Stimulated activated CD8-positive, alpha-beta memory T cell treated with anti-CD3 and anti-CD28 coated beads, Interleukin-15, amount 100 ng/mL, for 24 hours (primary cell): ENCODE data around the gene TXNRD2.

Source experiments
- DNase-seq: peaks from one replicate; pipeline ENCODE4 v3.0.0-alpha.2; 2020; ENCODE audit warnings: low read depth

TXNRD2 gene

DNA sequence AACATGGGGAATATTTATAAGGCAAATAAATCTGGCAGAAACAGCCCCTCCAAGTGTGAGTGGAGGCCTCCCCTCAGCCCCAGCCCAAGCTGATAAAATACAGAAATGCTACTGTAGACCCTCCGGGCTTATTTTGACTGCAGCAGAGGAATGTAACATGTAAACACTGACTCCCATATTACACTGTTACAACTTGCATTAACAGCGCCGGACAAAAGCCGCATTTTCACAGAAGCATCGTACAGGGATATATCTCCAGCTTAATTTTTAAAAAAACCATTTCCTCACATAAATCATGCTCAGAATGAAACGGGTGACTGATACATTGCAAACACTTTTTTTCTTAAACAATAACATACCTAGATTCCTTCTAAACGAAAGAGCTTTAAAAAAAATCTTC lies 36.7 kb downstream of the TXNRD2 start:
- DNase-seq = no peak

DNA sequence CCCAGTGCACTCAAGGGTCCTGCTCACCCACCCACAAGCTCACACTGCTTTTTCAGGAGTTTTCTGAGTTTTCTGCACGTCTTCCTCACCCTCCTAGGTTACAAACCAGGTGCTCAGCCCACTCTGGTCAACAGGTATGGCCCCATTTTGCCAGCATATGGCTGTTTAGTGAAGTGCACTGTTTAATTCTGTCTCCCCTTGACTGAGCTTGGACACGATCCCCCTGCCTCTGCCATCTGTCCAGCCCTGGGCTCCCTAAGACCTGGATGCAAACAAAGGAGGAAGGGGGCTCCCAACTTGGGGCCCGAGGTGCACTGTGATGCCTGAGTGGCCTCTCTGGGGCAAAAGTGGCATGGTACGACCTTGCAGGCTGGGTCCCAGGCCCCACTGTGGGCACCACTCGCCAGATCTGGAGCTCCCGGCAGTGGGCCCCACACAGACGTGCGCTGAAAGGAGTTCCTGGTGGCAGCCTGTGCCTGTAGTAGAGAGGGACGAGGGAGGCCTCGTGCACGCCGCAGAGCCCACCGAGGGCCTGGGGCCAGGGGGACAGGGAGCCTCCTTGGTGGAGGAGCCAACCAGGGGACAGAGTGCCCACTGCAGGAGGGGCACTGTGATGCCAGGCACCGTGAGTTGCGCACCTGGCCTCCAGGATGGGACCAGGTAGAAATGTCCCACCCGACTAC lies 37.3 kb downstream of the TXNRD2 start:
- DNase-seq = no peak

DNA sequence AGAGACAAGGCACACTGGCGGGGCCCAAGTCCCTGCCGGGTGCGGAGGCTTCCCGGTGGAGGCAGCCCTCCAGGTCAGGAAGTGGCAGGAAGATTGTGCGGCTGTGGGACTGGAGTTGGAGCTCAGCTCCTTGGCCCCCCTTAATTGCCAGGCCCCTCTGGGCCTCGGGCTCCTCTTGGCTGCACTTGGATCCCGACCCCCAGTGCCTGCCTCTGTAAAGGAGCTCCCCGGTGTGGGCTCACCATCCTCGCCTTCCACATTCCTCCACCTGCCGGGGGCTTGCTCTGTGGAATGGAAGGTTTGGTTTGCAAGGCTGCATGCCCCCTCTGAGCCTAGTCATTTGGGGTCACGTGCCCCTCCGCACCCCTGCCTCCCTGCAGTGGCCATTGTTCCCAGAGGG lies 38.1 kb downstream of the TXNRD2 start:
- DNase-seq = no peak

DNA sequence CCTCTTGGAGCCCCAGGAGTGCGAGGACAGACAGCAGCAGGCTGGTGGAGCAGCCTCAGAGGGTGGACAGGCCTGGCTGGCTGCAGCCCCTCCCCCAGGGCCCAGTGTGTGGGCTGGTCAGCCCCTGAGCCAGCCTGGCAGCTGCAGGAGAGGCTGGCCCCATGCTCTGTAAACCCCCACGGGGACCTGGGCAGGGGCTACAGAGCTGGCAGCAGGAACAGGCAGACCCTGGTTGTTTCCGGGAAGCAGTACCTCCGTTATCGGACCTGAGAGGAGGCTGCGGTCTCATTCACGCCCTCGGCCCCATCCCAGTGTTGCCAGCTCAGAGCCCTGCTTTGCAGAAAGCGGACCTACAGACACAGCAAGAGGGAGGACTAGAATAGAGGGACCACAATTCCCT lies 38.6 kb downstream of the TXNRD2 start:
- DNase-seq = no peak

DNA sequence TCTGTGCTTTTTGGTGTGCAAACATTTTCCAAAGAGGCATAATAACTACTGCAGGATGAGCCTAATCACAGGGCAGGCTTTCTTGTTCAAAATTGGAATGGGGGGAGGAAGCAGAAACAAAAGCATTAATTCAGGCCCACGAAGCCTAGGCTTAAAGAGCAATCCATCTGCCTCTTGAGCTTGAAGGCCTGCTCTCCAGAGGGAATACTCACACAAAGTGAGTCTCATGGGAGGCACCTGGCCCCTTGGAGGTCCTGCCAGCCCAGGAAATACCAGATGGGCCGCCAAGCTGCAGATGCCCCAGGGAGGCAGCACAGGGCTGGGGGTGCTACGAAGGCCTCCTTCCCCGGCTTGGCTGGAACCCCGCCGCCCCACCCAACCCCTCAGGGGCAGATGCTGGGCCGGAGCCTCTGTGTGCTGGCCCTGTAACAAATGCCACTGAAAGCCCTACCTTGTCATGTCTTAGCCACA lies 39.3 kb downstream of the TXNRD2 start:
- DNase-seq = no peak

DNA sequence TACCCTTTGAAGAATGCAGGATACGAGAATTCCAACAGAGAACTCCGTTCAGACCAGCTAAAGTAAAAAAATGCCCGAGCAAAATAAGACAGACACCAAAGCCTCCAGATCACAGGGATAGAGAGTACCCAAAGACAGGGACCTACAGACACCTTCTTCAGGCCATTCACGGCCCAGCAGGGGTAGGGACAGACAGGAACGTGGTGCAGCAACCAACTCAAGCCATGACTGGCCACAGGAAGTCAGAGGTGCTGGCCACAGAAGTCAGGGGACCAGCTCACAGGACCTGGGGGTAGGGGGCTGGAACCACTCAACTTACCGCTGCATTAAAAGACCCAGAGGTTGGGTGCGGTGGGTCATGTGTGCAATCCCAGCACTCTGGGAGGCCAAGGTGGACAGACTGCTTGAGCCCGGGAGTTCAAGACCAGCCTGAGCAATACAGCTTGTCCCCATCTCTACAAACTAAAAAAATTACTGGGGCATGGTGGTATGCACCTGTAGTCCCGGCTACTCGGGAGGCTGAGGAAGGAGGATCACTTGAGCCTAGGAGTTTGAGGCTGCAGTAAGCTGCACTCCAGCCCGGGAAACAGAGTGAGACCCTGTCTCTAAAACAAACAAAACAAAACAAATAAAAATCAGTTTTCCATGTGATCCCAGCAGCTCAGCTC lies 39.9 kb downstream of the TXNRD2 start:
- DNase-seq = no peak

DNA sequence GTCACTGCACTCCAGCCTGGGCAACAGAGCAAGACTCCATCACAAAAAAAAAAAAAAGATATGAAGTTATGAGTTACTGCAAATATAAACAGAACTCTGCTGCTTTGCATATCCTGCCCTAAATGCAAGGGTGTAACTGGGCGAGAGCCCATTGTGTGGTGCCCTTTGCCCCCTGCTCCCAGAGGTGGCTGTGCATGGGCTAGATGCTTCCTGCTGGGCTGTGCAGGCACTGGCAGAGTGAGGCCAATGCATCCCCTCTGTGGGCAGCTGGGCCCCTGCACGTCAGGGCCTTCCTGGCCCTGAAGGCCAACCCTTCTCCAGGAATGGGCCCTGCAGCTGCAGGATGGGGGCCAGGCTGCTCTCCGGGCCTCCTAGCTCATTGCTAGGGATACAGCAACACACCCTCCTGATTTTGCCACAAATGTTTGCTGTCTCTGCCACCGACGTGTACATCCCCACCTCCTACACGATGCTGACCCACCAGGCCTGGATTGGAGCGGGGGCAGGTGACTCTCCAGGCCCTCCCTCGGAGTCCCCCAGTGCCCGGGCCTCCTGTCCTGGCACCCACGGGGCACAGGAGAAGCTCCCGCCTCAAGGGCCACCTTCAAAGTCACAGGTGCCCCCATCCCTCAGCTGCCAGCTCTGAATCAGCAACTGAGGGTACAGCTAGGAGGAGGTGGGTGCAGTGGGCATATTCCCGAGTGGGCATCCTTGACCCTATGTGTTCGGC lies 40.7 kb downstream of the TXNRD2 start:
- no peak for DNase-seq

DNA sequence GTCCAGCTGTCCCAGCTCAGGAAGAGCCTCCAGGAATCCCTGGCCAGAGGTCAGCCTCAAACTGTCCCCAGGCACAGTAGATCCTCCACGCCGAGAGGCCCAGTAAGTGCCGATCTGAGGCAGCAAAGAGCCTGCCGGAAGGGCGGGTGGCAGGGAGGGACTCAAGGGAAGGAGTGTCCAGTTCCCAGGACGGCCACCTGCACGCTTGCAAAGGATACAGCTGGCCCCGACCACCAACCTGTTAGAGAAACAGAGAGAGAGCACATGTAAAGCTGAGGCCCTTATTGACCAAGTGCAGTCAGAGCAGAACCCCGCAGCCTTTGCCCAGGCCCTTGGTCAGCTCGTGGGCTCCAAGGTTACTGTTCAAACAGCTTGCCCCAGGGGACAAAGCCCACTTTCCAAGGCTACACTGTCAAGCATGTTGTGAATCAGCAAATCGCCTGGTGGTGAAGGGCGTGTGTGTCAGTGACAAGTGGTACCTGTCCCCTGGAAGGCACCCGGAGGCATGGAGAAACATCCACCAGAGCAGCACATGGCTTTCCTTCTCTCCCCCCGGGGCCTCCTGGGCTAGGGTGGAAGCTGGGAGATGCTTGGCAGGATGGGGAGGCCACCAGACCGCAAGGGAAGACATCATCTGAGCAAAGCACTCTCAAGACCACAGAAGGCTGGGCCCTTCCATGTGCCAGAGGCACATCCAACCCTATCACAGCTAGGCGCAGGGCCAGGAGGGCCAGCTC lies 42.6 kb downstream of the TXNRD2 start:
- DNase-seq = no peak

DNA sequence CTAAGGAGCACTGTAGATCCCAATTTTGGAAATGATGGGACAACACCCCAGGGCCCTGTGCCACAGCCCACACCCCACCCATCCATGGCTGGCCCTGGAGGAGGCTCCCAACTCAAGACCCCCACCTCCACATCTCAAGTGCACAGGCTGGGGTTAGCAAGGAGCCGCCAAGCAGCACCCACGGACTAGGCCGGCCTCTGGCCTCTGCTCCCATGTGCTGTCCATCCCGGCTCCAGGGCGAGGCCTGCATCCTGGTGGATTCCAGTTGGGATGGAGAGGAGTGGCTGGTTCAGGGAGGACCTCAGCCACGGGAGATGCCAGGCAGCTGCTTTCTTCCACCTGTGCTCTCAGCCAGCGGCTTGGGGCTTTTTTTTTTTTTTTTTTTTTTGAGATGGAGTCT lies 43.5 kb downstream of the TXNRD2 start:
- DNase-seq = no peak

DNA sequence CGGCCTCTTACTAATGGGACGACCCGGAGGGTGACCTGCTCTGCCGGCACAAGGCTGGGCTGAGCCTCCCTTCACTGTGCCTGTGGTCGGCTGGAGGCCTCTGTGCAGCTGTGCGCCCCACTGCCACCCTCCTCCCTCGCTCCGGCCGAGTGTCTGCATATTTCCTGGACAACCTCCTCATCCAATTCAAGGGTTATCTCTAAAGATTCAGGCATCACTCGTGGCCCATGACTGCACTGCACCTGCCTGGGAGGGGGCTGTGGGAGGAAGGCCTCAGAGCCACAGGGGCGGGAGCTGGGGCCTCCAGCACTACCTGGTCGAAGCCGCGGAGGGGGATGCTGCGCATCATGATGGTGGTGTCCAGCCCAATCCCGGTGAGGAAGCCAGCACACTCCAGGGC lies 43.9 kb downstream of the TXNRD2 start:
- no peak for DNase-seq

DNA sequence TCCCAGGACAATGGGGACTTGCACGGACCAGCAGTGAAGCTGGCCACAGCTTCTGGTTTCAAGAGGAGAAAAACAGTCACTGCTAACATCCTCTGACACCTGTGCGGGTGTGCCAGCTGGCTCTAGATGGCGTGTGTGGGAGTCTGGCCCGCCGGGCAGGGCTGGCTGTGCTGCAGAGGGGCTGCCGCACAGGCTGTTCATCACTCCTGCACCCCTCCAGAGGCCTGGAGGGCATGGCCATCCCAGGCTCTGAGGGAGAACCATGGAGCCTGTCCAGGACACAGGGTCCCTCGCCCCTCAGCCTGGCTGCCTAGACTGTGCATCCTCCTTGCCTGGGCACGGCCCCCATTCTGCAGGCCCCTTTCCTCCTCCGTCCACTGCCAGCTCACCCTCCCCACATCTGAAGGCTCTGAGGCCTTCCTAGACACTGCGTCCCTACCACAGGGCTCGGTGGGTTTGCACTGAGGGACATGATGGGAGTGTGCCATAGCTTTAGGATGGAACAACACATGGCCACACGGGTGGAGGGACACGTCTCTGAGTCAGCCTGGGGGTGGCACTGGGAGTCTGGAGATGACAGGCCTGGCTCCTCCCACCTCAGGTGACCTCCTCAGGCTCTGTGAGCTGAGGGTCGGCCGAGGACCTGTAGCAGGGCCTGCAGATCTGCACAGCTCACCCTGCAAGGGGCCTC lies 44.8 kb downstream of the TXNRD2 start:
- no peak for DNase-seq

DNA sequence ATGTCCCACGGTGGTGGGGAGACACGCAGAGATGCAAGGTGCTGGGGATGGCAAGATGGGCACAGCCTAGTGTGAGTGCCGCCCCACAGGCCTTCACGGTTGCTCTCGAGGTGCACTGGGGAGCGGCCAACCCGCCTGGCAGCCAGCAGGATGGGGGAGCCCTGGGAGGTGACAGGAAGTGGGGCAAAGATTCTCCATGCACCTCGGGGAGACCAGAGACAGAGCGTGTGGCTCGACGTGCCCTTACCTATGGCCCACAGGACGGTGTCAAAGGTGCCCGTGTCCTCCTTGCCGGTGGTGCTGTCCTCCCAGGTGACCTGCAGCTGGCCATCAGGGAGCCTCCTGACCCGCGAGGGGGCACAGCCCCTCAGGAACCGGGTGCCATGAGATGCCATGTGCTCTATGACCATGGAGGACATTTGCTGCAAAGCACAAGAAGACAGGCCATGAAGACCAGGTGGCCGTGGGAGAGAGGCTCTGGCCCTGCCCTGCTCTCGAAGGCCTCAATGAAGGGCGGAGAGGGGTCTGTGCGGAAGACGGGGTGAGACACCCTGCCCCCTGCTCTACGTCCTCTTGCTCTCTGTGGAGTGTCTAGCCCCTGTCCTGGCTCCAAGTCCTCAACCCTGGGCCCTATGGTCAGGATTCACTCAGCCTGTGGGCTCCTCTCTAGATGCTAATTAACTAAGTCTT lies 46.3 kb downstream of the TXNRD2 start:
- DNase-seq = no peak

DNA sequence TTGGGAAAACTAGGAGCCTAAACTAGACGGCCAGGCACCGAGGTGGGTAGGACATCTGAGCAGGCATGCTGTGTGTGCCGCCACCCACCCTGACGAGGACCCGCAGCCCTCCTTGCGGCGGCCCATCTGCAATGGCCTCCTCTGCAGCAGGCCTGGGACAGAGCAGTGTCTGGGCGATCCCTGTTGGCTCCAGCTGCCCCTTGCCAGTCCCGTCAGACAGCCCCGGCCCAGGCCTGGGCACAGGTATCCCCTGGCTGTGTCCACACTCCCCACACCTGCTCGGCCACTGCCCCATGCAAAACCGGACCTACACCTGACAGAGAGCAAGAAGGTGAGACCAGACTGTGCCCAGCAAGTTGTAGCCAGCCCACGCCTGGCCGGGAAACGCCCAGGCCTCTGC lies 48.3 kb downstream of the TXNRD2 start:
- no peak for DNase-seq

DNA sequence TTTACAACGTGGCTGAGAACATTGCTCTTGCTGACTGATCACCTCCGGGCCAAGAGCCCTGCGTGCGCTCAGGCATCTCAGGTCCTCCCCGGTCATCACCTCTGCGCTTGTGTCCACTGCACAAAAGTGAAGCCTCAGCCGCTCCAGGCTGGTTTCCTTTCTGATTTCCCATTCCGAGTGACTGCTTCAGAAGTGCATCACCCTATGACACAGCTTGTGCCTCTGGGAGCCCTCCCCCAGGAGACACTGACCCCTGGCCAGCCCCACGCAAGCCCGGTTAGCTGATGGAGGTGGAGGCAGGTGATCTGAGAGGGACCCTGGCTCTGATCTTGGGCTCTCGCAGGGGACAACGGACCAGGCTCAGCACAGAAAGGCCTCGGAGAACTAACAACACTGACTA lies 48.7 kb downstream of the TXNRD2 start:
- DNase-seq = no peak

DNA sequence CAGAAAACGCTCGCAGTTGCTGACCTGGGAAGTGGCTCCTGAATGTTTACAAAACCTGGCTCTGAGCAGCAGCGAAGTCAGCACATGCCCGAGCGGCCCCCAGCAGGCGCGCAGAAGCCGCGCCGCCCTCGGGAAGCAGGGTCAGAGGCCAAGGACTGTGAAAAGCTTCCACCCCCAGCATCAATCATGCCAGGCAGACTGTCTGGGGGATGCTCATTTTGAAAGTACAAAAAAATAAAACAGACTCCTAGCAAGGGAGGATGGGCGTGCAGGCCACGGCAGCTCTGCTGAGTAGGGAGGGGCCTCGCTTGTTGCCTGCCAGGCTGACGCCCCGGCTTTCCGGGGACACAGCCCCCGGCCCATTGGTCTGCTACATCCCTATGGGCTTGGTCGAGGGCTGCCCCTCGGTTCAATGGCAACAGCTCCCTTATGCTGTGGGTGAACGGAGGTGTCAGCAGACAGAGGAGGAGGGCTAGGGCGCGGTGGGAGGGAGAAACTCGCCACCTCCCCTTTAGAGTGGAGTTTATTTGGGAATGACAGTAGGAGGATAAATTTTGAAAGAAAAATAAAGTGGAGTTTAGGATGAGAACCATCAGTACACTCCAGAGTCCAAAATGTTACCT lies 49.2 kb downstream of the TXNRD2 start:
- peak; percentile 18 for DNase-seq

DNA sequence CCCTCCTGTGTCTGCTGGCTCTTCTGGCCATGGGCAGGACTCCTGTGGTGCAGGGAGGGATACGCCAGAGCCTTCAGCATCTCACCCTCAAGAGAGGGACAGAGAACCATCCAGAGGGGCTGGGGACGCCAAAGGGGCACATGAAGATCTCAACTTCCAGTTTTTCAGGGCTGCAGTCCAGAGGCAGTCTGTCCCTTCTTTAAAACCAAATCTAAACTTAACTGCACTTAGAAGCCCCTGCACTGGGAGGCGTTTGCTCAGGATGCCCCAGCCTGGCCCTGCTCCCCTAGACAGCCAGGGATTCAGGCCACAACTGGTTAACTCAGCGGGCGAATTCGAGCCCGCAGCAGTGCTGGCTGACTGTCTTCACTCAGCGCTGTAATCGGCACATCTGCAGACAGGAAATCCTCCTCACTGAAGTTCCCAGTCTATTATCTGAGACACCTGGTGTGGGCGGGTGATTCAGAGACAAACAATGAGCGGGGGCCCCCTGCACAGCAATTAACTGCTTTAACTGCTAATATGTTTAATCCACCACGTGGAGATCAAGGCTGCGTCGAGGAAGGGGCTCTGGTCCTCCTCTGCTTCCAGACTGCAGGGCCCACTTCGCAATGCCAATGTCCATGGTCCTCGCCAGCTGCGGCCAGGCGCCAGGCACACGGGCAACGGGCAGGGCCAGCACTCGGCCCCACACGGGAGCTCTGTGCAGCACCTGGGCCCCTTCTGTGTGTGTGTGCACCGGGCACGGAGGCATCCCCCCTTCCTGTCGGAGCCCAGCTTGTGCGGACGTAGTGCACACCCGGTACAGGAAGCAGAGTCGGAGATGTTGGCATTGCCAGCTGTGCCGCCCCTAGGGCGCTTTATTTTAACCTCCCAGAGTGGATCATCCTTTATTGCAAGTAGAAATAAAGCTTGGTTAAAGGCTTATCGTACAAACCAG lies 50.0 kb downstream of the TXNRD2 start:
- DNase-seq = peak; percentile 33

DNA sequence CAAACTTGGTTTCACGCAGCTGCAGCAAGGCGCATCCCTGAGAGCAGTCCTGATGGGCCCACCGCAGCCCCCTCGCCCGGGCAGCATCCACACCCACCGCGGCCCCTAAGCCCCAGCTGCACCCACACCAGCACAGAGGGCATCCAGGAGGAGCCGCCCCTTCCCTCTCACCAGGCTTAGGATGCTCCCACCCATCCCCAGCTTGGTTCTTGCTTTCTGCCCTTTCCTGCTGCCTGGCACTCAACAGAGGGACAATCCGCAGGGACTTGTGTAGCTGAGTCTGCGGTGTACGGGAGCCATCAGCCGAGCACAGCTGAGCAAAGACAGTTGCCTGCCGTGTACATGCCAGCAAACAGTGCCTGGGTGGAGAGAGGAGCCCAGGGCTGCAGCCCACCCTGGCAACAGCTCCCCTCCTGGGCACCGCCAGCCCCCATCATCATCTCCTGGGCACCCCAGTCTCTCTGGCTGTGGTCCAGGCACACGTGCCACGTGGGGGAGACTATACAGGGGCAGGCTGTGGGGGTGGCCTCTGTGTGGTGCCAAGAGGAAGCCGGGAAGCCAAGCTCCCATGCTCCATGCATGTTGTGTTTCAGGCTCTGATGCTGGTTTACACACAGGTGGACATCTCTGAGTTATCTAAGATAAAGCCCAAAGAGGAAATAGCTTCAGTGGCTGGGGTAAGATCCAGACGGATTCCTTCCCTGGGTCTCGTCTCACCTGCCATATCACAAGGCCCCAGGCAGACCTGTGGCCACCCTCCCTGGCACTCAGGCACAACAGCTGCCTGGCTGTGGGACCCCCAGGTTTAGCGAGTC lies 50.9 kb downstream of the TXNRD2 start:
- DNase-seq = no peak

DNA sequence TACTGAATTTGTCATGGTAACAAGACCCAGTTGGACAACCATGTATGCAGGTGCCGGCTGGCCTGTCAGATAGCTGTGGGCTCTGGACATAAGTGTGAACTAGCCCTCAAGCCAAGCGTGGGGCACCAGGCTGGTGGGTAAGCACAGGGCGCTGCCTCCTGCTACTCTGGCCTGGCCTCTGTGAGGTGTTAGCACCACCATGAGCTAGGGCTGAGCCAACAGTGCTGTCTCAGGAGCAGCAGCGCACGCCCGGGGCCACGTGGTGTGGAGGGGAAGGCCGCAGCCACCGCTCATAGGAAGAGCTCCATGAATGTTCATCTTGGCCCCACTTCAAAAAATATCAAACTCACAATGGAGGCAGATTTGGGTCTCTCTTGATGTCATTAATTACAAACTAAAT lies 51.7 kb downstream of the TXNRD2 start:
- no peak for DNase-seq
